Naive thymus-derived CD4-positive, alpha-beta T cell (primary cell): ENCODE data around the gene KIAA0825. TPM values are rescaled to one million over a fixed set of nuclear protein-coding genes. Genes with fewer than 3 reads are reported as not detected.

Experiments
- ATAC-seq: fragments of 150-1000 bp; cut with Tn5 transposase; 2 replicates; pipeline ENCODE4 v1.10.0; 2021; ENCODE audit warnings: mild to moderate bottlenecking, moderate library complexity
- CTCF ChIA-PET: fragments of 350-600 bp; sonication (Branson Sonifier 250); formaldehyde crosslinking; loops from one replicate; lab custom pipeline; 2021; ENCODE audit warnings: antibody characterized with exemption; lab: Charles Lee
- POLR2A ChIA-PET: fragments of 350-600 bp; sonication (Branson Sonifier 250); formaldehyde crosslinking; loops from one replicate; lab custom pipeline; 2021; ENCODE audit warnings: antibody characterized with exemption, inconsistent platforms; lab: Charles Lee
- DNase-seq, 9 donors: peaks; one replicate each; pipeline versions ENCODE4 v3.0.0 to v3.0.0-alpha.2; 2020 to 2022; ENCODE audit warnings: mixed read lengths in 1 of 9
- H3K27ac ChIP-seq: one replicate; pipeline ENCODE4 v1.7.0; 2013; ENCODE audit warnings: mild to moderate bottlenecking, low read depth, low read length, moderate library complexity
- H3K27me3 ChIP-seq, 2 donors: one replicate each; pipeline ENCODE4 v1.7.0; 2013; ENCODE audit warnings: low read length in 2 of 2, mild to moderate bottlenecking in 2 of 2, moderate library complexity in 2 of 2; ENCODE audit not compliant: control insufficient read depth in 2 of 2, insufficient read depth in 2 of 2
- H3K36me3 ChIP-seq, 3 experiments: 1 replicate in 2 of 3; 2 replicates in 1 of 3; pipeline ENCODE4 v1.7.0; 2013; ENCODE audit warnings: low read length in 3 of 3, mild to moderate bottlenecking in 3 of 3, moderate library complexity in 1 of 3; ENCODE audit not compliant: insufficient read depth in 3 of 3, control insufficient read depth in 2 of 3
- H3K4me1 ChIP-seq, 2 donors: one replicate each; pipeline ENCODE4 v1.7.0; 2013; ENCODE audit warnings: low read length in 2 of 2, mild to moderate bottlenecking in 2 of 2, moderate library complexity in 1 of 2; ENCODE audit not compliant: control insufficient read depth in 2 of 2, insufficient read depth in 2 of 2
- H3K4me3 ChIP-seq: 2 replicates; pipeline ENCODE4 v1.7.0; 2013; ENCODE audit warnings: mild to moderate bottlenecking, low read length
- H3K9me3 ChIP-seq, 3 experiments: 1 replicate in 2 of 3; 2 replicates in 1 of 3; pipeline ENCODE4 v1.7.0; 2013; ENCODE audit warnings: low read length in 3 of 3; ENCODE audit not compliant: control insufficient read depth in 2 of 3
- H3K27ac Mint-ChIP-seq, 9 donors: one replicate each; pipeline ENCODE4 v1.8.0; 2020 to 2022; ENCODE audit warnings: mixed read lengths in 9 of 9, mild to moderate bottlenecking in 8 of 9, moderate library complexity in 5 of 9, inconsistent platforms in 2 of 9
- H3K27me3 Mint-ChIP-seq, 5 donors: one replicate each; pipeline ENCODE4 v1.8.0; 2021 to 2022; ENCODE audit warnings: mixed read lengths in 5 of 5, mild to moderate bottlenecking in 1 of 5
- H3K36me3 Mint-ChIP-seq, 5 donors: one replicate each; pipeline ENCODE4 v1.8.0; 2020 to 2022; ENCODE audit warnings: mixed read lengths in 5 of 5, mild to moderate bottlenecking in 3 of 5, inconsistent platforms in 1 of 5
- H3K4me1 Mint-ChIP-seq, 7 donors: one replicate each; pipeline ENCODE4 v1.8.0; 2020 to 2022; ENCODE audit warnings: mixed read lengths in 7 of 7, mild to moderate bottlenecking in 3 of 7, inconsistent platforms in 1 of 7
- H3K4me3 Mint-ChIP-seq, 10 donors: one replicate each; pipeline ENCODE4 v1.8.0; 2020 to 2022; ENCODE audit warnings: mild to moderate bottlenecking in 10 of 10, mixed read lengths in 10 of 10, moderate library complexity in 6 of 10, inconsistent platforms in 2 of 10
- H3K9me3 Mint-ChIP-seq, 11 donors: one replicate each; pipeline ENCODE4 v1.8.0; 2020 to 2022; ENCODE audit warnings: mixed read lengths in 11 of 11, mild to moderate bottlenecking in 4 of 11, inconsistent platforms in 1 of 11, moderate library complexity in 1 of 11
- intact Hi-C, 2 donors: fragments of 100-400 bp; cut with micrococcal nuclease; formaldehyde crosslinking; loops; one replicate each; pipeline ENCODE4 v1.15.1; 2023
- polyA plus RNA-seq, 2 donors: library from polyadenylated mRNA; unstranded; fragments of 300-500 nt; fragmentation: Illumina TruSeq; gene quantifications; one replicate each; pipeline ENCODE4 v1.2.3, GENCODE V29; 2021
- total RNA-seq, 6 experiments: library from RNA in 5 of 6; stranded (reverse) in 5 of 6; gene quantifications; 1 replicate in 5 of 6; 2 replicates in 1 of 6; pipeline ENCODE4 v1.2.3 and lab custom pipeline; 2021 to 2026

KIAA0825 gene
- total and polyA plus RNA-seq, 7 experiments from 2014 or later: 0.38 to 3.2 (median 1.3) TPM

GRCh38 chr5:94197970-94198369 lies 420.4 kb downstream of the KIAA0825 start:
- H3K9me3 Mint-ChIP-seq: peaks cover 0 to 3% (median 0%) of the 10 kb centered on the region in 11 donors
- H3K4me1 Mint-ChIP-seq: peaks cover 0 to 2% (median 0%) of the 10 kb centered on the region in 7 donors
- no peak for ATAC-seq
- no peak for DNase-seq
- Histone ChIP-seq H3K9me3 (no peaks in the 10 kb centered on the region), H3K4me3 (no peak overlapping the region), H3K4me1 (no peaks in the 10 kb centered on the region), H3K27me3 (no peaks in the 10 kb centered on the region), H3K27ac (no peak overlapping the region), H3K36me3 (no peaks in the 10 kb centered on the region)
- no peak overlapping the region for H3K4me3 Mint-ChIP-seq
- H3K27me3 Mint-ChIP-seq: peaks cover 0 to 8% (median 4%) of the 10 kb centered on the region in 5 donors
- H3K36me3 Mint-ChIP-seq: no peaks in the 10 kb centered on the region
- POLR2A ChIA-PET: no interaction called here
- CTCF ChIA-PET: no interaction called here
- intact Hi-C loops: no loop called here
- no peak overlapping the region for H3K27ac Mint-ChIP-seq

- no peaks in the 10 kb centered on the region for H3K27me3 ChIP-seq
- H3K4me1 ChIP-seq: no peaks in the 10 kb centered on the region
- no peak for ATAC-seq
- CTCF ChIA-PET: no interaction called here
- no peaks in the 10 kb centered on the region for H3K9me3 ChIP-seq
- no peak overlapping the region for H3K4me3 Mint-ChIP-seq
- POLR2A ChIA-PET: no interaction called here
- no peaks in the 10 kb centered on the region for H3K36me3 Mint-ChIP-seq
- no peak overlapping the region for H3K4me3 ChIP-seq
- no peak overlapping the region for H3K27ac Mint-ChIP-seq
- no peak for DNase-seq
- no peak overlapping the region for H3K27ac ChIP-seq
- no peaks in the 10 kb centered on the region for H3K36me3 ChIP-seq
- peaks cover 0 to 8% (median 4%) of the 10 kb centered on the region in 5 donors for H3K27me3 Mint-ChIP-seq
- H3K4me1 Mint-ChIP-seq: peaks cover 0 to 2% (median 0%) of the 10 kb centered on the region in 7 donors
- intact Hi-C loops: no loop called here
- H3K9me3 Mint-ChIP-seq: peaks cover 0 to 3% (median 0%) of the 10 kb centered on the region in 11 donors
Measured at GRCh38 chr5:94196953-94197352, 421.5 kb downstream of the KIAA0825 start.

- intact Hi-C loops: no loop called here
- H3K36me3 Mint-ChIP-seq: no peaks in the 10 kb centered on the region
- H3K4me1 ChIP-seq: no peaks in the 10 kb centered on the region
- peaks cover 0 to 14% (median 0%) of the 10 kb centered on the region in 11 donors for H3K9me3 Mint-ChIP-seq
- no peak overlapping the region for H3K4me3 ChIP-seq
- H3K27me3 Mint-ChIP-seq: peaks cover 0 to 9% (median 4%) of the 10 kb centered on the region in 5 donors
- no peaks in the 10 kb centered on the region for H3K27me3 ChIP-seq
- DNase-seq: no peak
- H3K4me3 Mint-ChIP-seq: no peak overlapping the region
- no peaks in the 10 kb centered on the region for H3K9me3 ChIP-seq
- ChIA-PET CTCF (no interaction called here), POLR2A (no interaction called here)
- no peak overlapping the region for H3K27ac Mint-ChIP-seq
- ATAC-seq: no peak
- H3K27ac ChIP-seq: no peak overlapping the region
- H3K36me3 ChIP-seq: no peaks in the 10 kb centered on the region
- no peaks in the 10 kb centered on the region for H3K4me1 Mint-ChIP-seq
Measured at GRCh38 chr5:94192658-94193391, 425.6 kb downstream of the KIAA0825 start.

- intact Hi-C loops: no loop called here
- CTCF ChIA-PET: no interaction called here
- H3K4me1 Mint-ChIP-seq: no peaks in the 10 kb centered on the region
- Histone ChIP-seq H3K4me3 (no peak overlapping the region), H3K27me3 (no peaks in the 10 kb centered on the region), H3K27ac (no peak overlapping the region), H3K4me1 (no peaks in the 10 kb centered on the region), H3K9me3 (no peaks in the 10 kb centered on the region), H3K36me3 (no peaks in the 10 kb centered on the region)
- peaks cover 0 to 5% (median 0%) of the 10 kb centered on the region in 5 donors for H3K36me3 Mint-ChIP-seq
- peaks cover 0 to 15% (median 2%) of the 10 kb centered on the region in 11 donors for H3K9me3 Mint-ChIP-seq
- peaks cover 2 to 10% (median 5%) of the 10 kb centered on the region in 5 donors for H3K27me3 Mint-ChIP-seq
- H3K4me3 Mint-ChIP-seq: no peak overlapping the region
- POLR2A ChIA-PET: no interaction called here
- H3K27ac Mint-ChIP-seq: no peak overlapping the region
- DNase-seq (no peak), ATAC-seq (no peak)
Measured at GRCh38 chr5:94191604-94192003, 426.8 kb downstream of the KIAA0825 start.

GRCh38 chr5:94188725-94189124 lies 429.7 kb downstream of the KIAA0825 start:
- POLR2A ChIA-PET: no interaction called here
- H3K4me3 ChIP-seq: no peak overlapping the region
- no peaks in the 10 kb centered on the region for H3K27me3 ChIP-seq
- Mint-ChIP-seq H3K27me3 (peaks cover 2 to 11% (median 8%) of the 10 kb centered on the region in 5 donors), H3K4me1 (no peaks in the 10 kb centered on the region), H3K4me3 (no peak overlapping the region), H3K9me3 (peaks cover 0 to 15% (median 0%) of the 10 kb centered on the region in 11 donors), H3K36me3 (peaks cover 0 to 5% (median 0%) of the 10 kb centered on the region in 5 donors), H3K27ac (no peak overlapping the region)
- no peaks in the 10 kb centered on the region for H3K9me3 ChIP-seq
- no peak for ATAC-seq
- H3K4me1 ChIP-seq: no peaks in the 10 kb centered on the region
- intact Hi-C loops: no loop called here
- no peaks in the 10 kb centered on the region for H3K36me3 ChIP-seq
- no peak for DNase-seq
- CTCF ChIA-PET: no interaction called here
- H3K27ac ChIP-seq: no peak overlapping the region

GRCh38 chr5:94184870-94185269 lies 433.5 kb downstream of the KIAA0825 start:
- peaks cover 0 to 15% (median 0%) of the 10 kb centered on the region in 11 donors for H3K9me3 Mint-ChIP-seq
- H3K27ac Mint-ChIP-seq: no peak overlapping the region
- CTCF ChIA-PET: no interaction called here
- H3K36me3 Mint-ChIP-seq: peaks cover 0 to 5% (median 0%) of the 10 kb centered on the region in 5 donors
- Histone ChIP-seq H3K4me3 (no peak overlapping the region), H3K27me3 (no peaks in the 10 kb centered on the region), H3K4me1 (no peaks in the 10 kb centered on the region), H3K27ac (no peak overlapping the region), H3K9me3 (no peaks in the 10 kb centered on the region), H3K36me3 (no peaks in the 10 kb centered on the region)
- H3K27me3 Mint-ChIP-seq: peaks cover 2 to 17% (median 8%) of the 10 kb centered on the region in 5 donors
- H3K4me1 Mint-ChIP-seq: no peaks in the 10 kb centered on the region
- POLR2A ChIA-PET: no interaction called here
- ATAC-seq (no peak), DNase-seq (no peak)
- intact Hi-C loops: no loop called here
- H3K4me3 Mint-ChIP-seq: no peak overlapping the region

GRCh38 chr5:94181895-94182294 lies 436.5 kb downstream of the KIAA0825 start:
- no peak overlapping the region for H3K4me3 ChIP-seq
- H3K9me3 ChIP-seq: no peaks in the 10 kb centered on the region
- Mint-ChIP-seq H3K36me3 (peaks cover 0 to 3% (median 0%) of the 10 kb centered on the region in 5 donors), H3K27ac (no peak overlapping the region), H3K27me3 (peaks cover 0 to 17% (median 8%) of the 10 kb centered on the region in 5 donors), H3K4me3 (no peak overlapping the region), H3K4me1 (no peaks in the 10 kb centered on the region), H3K9me3 (peaks cover 0 to 4% (median 0%) of the 10 kb centered on the region in 11 donors)
- no peaks in the 10 kb centered on the region for H3K36me3 ChIP-seq
- POLR2A ChIA-PET: no interaction called here
- CTCF ChIA-PET: interaction anchor here (0.6 kb wide), 1 partner anchor 975 kb away, joined by 4 read pairs; no protein-coding TSS in a partner anchor
- ATAC-seq (no peak), DNase-seq (no peak)
- intact Hi-C loops: no loop called here
- H3K4me1 ChIP-seq: no peaks in the 10 kb centered on the region
- H3K27ac ChIP-seq: no peak overlapping the region
- H3K27me3 ChIP-seq: no peaks in the 10 kb centered on the region
